Panc1 (cell line): Measurements from ENCODE around the gene PFN2.

Experiments
- SIN3A ChIP-seq: IDR thresholded peaks from 2 replicates; pipeline ENCODE4 v1.6.1; 2012; ENCODE audit warnings: low read depth, mild to moderate bottlenecking, low read length, moderate library complexity, borderline replicate concordance; ENCODE audit not compliant: insufficient read depth
- TCF7L2 ChIP-seq: IDR thresholded peaks from 2 replicates; pipeline ENCODE4 v1.6.1; 2011; ENCODE audit warnings: mild to moderate bottlenecking, low read depth, low read length, inconsistent platforms
- TF ChIP-seq, protein P1 (sequence below): fragments of 450-650 bp; IDR thresholded peaks from 2 replicates; pipeline ENCODE4 v1.5.1; 2017; ENCODE audit warnings: mild to moderate bottlenecking
- TF ChIP-seq, protein P2 (sequence below), 2 experiments: IDR thresholded peaks; 2 replicates each; pipeline ENCODE4 v1.6.1; 2011 to 2012; ENCODE audit warnings: low read depth in 2 of 2, control low read depth in 1 of 2, low read length in 1 of 2, mild to moderate bottlenecking in 1 of 2, moderate library complexity in 1 of 2; ENCODE audit not compliant: insufficient read depth in 1 of 2

DNA sequence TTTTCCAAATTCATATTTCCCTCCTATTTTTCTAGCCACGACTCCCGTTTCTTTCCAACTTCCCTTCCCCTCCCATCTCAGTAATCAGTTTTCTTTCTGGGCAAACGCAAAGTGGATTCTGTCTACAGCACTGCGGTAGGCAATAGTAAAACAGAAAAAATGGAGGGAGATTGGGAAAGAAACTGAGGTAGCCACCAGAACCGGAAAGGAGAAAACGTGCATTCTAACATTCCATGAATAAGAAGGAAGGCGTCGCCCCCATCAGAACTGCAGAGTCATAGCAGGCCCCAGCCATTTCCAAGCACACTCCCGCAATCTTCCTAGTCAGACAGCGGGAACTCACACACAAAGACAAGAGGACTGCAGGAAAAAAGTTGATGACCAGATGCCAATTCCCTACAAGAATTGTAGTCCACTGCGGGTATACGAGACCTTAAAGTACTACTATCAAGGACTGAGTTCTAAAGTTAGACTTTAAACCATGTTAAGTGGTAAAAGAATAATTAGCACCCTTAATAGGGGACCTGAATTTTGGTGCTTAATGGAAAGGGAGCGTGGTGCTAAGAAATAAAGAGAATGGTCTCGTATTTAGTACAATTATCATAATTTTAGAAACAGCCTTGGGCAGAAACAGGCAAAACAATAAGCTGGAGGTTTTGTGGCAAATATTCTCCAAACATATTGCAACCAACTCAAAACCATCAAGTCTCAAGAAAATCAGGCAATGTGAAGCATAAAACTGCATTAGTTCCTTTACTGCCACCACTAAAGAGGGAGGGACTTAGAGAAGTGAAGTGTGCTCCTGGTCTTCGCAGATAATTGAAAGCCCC lies 1.4 kb downstream of the PFN2 start:
- TF ChIP-seq, protein P1, sequence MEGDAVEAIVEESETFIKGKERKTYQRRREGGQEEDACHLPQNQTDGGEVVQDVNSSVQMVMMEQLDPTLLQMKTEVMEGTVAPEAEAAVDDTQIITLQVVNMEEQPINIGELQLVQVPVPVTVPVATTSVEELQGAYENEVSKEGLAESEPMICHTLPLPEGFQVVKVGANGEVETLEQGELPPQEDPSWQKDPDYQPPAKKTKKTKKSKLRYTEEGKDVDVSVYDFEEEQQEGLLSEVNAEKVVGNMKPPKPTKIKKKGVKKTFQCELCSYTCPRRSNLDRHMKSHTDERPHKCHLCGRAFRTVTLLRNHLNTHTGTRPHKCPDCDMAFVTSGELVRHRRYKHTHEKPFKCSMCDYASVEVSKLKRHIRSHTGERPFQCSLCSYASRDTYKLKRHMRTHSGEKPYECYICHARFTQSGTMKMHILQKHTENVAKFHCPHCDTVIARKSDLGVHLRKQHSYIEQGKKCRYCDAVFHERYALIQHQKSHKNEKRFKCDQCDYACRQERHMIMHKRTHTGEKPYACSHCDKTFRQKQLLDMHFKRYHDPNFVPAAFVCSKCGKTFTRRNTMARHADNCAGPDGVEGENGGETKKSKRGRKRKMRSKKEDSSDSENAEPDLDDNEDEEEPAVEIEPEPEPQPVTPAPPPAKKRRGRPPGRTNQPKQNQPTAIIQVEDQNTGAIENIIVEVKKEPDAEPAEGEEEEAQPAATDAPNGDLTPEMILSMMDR: peak; percentile 49
- TF ChIP-seq SIN3A: 0 out of 2 replicates have a peak, but pooled peaks have one; percentile 25
- TF ChIP-seq, protein P2, sequence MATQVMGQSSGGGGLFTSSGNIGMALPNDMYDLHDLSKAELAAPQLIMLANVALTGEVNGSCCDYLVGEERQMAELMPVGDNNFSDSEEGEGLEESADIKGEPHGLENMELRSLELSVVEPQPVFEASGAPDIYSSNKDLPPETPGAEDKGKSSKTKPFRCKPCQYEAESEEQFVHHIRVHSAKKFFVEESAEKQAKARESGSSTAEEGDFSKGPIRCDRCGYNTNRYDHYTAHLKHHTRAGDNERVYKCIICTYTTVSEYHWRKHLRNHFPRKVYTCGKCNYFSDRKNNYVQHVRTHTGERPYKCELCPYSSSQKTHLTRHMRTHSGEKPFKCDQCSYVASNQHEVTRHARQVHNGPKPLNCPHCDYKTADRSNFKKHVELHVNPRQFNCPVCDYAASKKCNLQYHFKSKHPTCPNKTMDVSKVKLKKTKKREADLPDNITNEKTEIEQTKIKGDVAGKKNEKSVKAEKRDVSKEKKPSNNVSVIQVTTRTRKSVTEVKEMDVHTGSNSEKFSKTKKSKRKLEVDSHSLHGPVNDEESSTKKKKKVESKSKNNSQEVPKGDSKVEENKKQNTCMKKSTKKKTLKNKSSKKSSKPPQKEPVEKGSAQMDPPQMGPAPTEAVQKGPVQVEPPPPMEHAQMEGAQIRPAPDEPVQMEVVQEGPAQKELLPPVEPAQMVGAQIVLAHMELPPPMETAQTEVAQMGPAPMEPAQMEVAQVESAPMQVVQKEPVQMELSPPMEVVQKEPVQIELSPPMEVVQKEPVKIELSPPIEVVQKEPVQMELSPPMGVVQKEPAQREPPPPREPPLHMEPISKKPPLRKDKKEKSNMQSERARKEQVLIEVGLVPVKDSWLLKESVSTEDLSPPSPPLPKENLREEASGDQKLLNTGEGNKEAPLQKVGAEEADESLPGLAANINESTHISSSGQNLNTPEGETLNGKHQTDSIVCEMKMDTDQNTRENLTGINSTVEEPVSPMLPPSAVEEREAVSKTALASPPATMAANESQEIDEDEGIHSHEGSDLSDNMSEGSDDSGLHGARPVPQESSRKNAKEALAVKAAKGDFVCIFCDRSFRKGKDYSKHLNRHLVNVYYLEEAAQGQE (IDR thresholded peaks at IDR 0.05; ENCODE audit: insufficient read depth in 1 of 2, low read depth in 2 of 2, low read length in 1 of 2): no peak
- no peak for TF ChIP-seq TCF7L2
